GM19239 (cell line): ENCODE measurements around the gene SNX21.
"Not testable (repeated sequence)": the region's sequence is repeated elsewhere in the genome, so short reads cannot be mapped to it uniquely, and the experiment has no call there.

Experiments used
- DNase-seq: peaks from one replicate; pipeline ENCODE4 v3.0.0; 2011; ENCODE audit warnings: low spot score; ENCODE audit not compliant: insufficient read length
- FAIRE-seq: peaks from 2 replicates; lab custom pipeline; 2011; peaks lifted over from hg19 to GRCh38; lab: Jason Lieb, UNC

SNX21 gene

DNA sequence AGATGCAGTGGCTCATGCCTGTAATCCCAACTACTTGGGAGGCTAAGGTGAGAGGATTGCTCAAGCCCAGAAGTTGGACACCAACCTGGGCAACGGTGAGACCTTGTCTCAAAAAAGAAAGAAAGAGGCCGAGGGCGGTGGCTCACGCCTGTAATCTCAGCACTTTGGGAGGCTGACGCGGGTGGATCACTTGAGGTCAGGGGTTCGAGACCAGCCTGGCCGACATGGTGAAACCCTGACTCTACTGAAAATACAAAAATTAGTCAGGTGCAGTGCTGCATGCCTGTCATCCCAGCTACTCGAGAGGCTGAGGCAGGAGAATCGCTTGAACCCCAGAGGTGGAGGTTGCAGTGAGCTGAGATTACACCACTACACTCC, 40.5 kb downstream of the SNX21 start:
- not testable (repeated sequence) for FAIRE-seq, DNase-seq

GRCh38 chr20:45874576-45874975, 41.0 kb downstream of the SNX21 start:
- no peak for DNase-seq
- FAIRE-seq = no peak

DNA sequence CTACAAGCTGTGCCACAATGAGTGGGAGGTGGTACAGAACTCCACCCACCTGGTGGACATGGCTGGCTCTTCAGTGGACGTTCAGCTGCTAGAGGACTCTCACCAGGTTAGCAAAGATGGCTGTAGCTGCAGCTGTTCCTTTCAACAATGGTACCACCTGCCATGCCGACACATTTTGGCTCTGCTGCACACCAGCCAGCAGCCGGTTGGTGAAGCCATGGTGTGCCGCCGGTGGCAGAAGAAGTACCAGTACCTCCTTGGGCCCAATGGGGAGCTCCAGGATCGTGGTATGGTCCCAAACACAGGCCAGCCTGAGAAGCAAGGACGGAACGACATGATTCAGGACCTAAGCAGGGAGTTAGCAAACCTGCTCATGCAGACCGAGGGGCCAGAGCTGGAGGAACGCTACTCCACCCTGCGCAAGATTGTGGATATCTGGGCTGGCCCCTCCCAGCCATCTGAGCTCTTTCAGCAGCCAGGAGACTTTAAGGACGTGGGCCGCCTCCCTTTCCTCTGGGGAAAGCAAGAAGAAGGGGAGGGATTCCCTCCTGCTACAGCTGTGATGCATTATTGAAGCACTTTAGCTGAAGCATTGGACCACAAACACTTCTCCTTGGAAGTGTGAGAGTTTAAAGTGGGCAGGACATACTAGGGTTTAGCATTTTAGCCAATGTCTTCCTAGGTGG, 44.6 kb downstream of the SNX21 start:
- FAIRE-seq (no peak), DNase-seq (no peak)

GRCh38 chr20:45880988-45881788, 47.6 kb downstream of the SNX21 start, which contains the start of gene ZSWIM1:
TSS of gene ZSWIM1 (plus strand) at chr20:45881227. CDS start at chr20:45882593, 1,366 bp downstream.
- peak; percentile 98 for FAIRE-seq
- peak; percentile 95 for DNase-seq

- DNase-seq = no peak
- FAIRE-seq = no peak
These were observed 49.0 kb downstream of the SNX21 start for GRCh38 chr20:45882469-45883099.

- no peak for DNase-seq
- FAIRE-seq = no peak
These were observed 49.5 kb downstream of the SNX21 start for GRCh38 chr20:45883100-45883469.

DNA sequence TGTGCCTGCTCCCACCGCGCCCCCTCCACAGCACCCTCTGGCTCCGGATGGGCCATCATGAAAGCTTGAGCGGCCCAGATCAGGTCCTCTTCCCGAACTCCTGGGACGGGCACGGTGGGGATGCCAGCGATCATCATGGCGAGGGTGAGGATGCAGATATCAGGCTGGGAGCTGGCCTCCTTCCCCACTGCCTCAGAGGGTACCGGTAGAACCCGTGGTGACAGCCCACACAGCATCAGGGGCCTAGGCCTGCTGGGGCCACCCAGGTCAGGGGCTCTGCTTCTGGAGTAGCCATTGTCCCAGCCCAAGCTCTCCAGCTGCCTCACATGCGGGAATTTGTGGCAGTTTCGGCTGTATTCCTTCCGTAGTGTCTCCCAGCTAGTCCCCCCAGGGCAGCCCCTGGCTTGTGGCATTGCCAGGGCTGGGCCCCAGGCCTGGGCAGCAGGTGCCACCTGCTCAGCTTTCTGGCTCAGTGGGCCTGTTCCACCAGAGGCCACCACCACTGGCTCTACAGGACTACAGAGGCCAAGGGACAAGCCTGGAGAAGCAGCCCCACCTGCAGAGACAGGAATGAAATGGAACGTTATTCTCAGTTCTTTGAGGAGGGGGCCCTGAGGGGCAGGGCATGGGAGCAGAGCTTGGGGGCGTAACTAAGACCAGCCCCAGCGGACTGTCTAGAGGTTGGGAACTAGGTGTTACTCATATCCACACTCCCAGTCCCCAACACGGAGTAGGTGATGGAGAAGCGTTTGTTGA, 53.2 kb downstream of the SNX21 start:
- FAIRE-seq = no peak
- no peak for DNase-seq

GRCh38 chr20:45887346-45887715, 53.7 kb downstream of the SNX21 start, which contains the start of gene SPATA25:
TSS of gene SPATA25 (minus strand) at chr20:45887622. CDS start at chr20:45887590, 32 bp downstream.
- no peak for FAIRE-seq
- no peak for DNase-seq

- FAIRE-seq (no peak), DNase-seq (no peak)
These were observed 55.1 kb downstream of the SNX21 start for GRCh38 chr20:45888681-45889080.

- DNase-seq = no peak
- peak; percentile 33 for FAIRE-seq
These were observed 56.7 kb downstream of the SNX21 start for GRCh38 chr20:45890077-45890984.

DNA sequence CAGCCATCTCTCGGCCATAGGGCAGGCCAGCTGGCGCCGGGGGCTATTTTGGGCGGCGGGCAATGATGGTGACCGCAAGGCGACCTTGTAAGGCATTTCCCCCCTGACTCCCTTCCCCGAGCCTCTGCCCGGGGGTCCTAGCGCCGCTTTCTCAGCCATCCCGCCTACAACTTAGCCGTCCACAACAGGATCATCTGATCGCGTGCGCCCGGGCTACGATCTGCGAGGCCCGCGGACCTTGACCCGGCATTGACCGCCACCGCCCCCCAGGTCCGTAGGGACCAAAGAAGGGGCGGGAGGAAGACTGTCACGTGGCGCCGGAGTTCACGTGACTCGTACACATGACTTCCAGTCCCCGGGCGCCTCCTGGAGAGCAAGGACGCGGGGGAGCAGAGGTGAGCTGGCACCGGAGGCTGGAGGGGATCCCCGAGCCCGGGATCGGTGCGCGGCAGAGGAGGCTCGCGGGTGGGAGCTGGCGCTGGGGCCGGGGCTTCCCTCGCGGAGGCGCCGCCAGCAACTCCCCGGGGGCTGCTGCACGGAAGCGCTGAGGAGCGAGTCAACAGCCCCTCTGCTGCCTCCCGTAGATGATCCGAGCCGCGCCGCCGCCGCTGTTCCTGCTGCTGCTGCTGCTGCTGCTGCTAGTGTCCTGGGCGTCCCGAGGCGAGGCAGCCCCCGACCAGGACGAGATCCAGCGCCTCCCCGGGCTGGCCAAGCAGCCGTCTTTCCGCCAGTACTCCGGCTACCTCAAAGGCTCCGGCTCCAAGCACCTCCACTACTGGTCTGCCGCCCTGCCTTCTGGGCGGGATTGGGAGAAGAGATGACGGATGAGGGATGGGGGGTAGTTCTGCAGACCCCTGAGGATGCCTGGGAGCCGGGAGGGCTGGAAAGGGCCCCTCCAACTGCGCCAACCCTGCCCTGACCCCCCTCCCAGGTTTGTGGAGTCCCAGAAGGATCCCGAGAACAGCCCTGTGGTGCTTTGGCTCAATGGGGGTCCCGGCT, 57.7 kb downstream of the SNX21 start, which contains the start of the genes CTSA and NEURL2:
Gene CTSA, plus strand, starts transcription at position 351 of the 999 bp plus-strand sequence. Its CDS starts 234 bp downstream, at position 585.
Gene NEURL2, minus strand, starts transcription at position 224 of the 999 bp plus-strand sequence. Its CDS starts 217 bp downstream, at position 7.
- DNase-seq (peak; percentile 96), FAIRE-seq (peak; percentile 66)

- FAIRE-seq = no peak
- DNase-seq = no peak
These were observed 58.6 kb downstream of the SNX21 start for GRCh38 chr20:45892049-45892825.
